K562 (cell line): ENCODE data around the gene DOK3. TPM values are rescaled to one million over a fixed set of nuclear protein-coding genes. Genes with fewer than 3 reads are reported as not detected.
A peak's percentile ranks its signal among the peaks of the same experiment; 100 is the strongest.

ENCODE experiments used
- BRF2 ChIP-seq: IDR thresholded peaks from 3 replicates; pipeline ENCODE4 v1.6.1; 2011; ENCODE audit warnings: borderline replicate concordance, mild to moderate bottlenecking; ENCODE audit not compliant: insufficient read length, insufficient read depth
- CBX2 ChIP-seq: fragments of 200-600 bp; sonication (generic); IDR thresholded peaks from one replicate; pipeline ENCODE4 v1.6.1; 2012; ENCODE audit warnings: mild to moderate bottlenecking, low read length, inconsistent platforms; ENCODE audit not compliant: insufficient read depth, poor library complexity, severe bottlenecking
- CEBPB ChIP-seq: fragments of 450-650 bp; IDR thresholded peaks from 2 replicates; pipeline ENCODE4 v1.6.1; 2016; ENCODE audit warnings: missing genetic modification characterization, missing compliant biosample characterization
- E2F1 ChIP-seq: sonication (generic); formaldehyde crosslinking; IDR thresholded peaks from 2 replicates; pipeline ENCODE4 v1.8.1; 2023; ENCODE audit warnings: mild to moderate bottlenecking, missing genetic modification reagents, moderate library complexity
- ERF ChIP-seq: fragments of 450-650 bp; formaldehyde crosslinking; IDR thresholded peaks from 2 replicates; pipeline ENCODE4 v1.4.0; 2020; ENCODE audit warnings: mild to moderate bottlenecking, mixed read lengths
- IFI16 ChIP-seq: fragments of 250-450 bp; sonication (Bioruptor Pico); IDR thresholded peaks from 2 replicates; pipeline ENCODE4 v2.1.2; 2022; ENCODE audit warnings: mild to moderate bottlenecking, inconsistent platforms
- ILK ChIP-seq: fragments of 450-650 bp; IDR thresholded peaks from 2 replicates; pipeline ENCODE4 v1.6.1; 2016; ENCODE audit warnings: missing genetic modification characterization, low read depth, mild to moderate bottlenecking, missing compliant biosample characterization, moderate library complexity, borderline replicate concordance
- KLF16 ChIP-seq: IDR thresholded peaks from 2 replicates; pipeline ENCODE4 v1.6.1; 2016; ENCODE audit warnings: antibody characterized with exemption
- MEF2D ChIP-seq: conservative IDR thresholded peaks from 2 replicates; pipeline ENCODE4 v1.6.1; 2016; ENCODE audit warnings: low read depth, missing genetic modification characterization, missing compliant biosample characterization
- NCOR1 ChIP-seq: fragments of 450-650 bp; IDR thresholded peaks from 2 replicates; pipeline ENCODE4 v1.6.1; 2016; ENCODE audit warnings: mild to moderate bottlenecking, moderate library complexity
- NFIX ChIP-seq: fragments of 250-450 bp; sonication (Bioruptor Pico); IDR thresholded peaks from 2 replicates; pipeline ENCODE4 v1.4.0; 2020; ENCODE audit warnings: low read depth, mild to moderate bottlenecking, moderate library complexity
- PML ChIP-seq: IDR thresholded peaks from 2 replicates; pipeline ENCODE4 v1.6.1; 2012; ENCODE audit warnings: low read length, inconsistent platforms
- SNIP1 ChIP-seq: fragments of 450-650 bp; IDR thresholded peaks from 2 replicates; pipeline ENCODE4 v1.7.1; 2017; ENCODE audit warnings: low read depth, mild to moderate bottlenecking
- SRSF1 ChIP-seq: fragments of 200-400 bp; formaldehyde crosslinking; IDR thresholded peaks from 2 replicates; pipeline ENCODE4 v1.6.1; 2017; ENCODE audit warnings: mild to moderate bottlenecking, low read depth, low read length, moderate library complexity
- THAP12 ChIP-seq: fragments of 250-450 bp; sonication (Bioruptor Pico); IDR thresholded peaks from 2 replicates; pipeline ENCODE4 v1.9.0; 2021; ENCODE audit warnings: mild to moderate bottlenecking, inconsistent platforms
- ZNF133 ChIP-seq: fragments of 250-450 bp; sonication (Bioruptor Pico); IDR thresholded peaks from 2 replicates; pipeline ENCODE4 v1.4.0; 2020; ENCODE audit warnings: mild to moderate bottlenecking
- ZNF41 ChIP-seq: fragments of 250-450 bp; sonication (Bioruptor Pico); conservative IDR thresholded peaks from 2 replicates; pipeline ENCODE4 v1.4.0; 2020; ENCODE audit warnings: mild to moderate bottlenecking
- ZNF449 ChIP-seq: fragments of 250-450 bp; sonication (Bioruptor Pico); IDR thresholded peaks from 2 replicates; pipeline ENCODE4 v1.8.0; 2022; ENCODE audit warnings: moderate library complexity, mild to moderate bottlenecking, inconsistent platforms
- ZNF57 ChIP-seq: fragments of 450-650 bp; formaldehyde crosslinking; IDR thresholded peaks from 2 replicates; pipeline ENCODE4 v1.4.0; 2020; ENCODE audit warnings: mild to moderate bottlenecking, moderate library complexity
- ZZZ3 ChIP-seq: fragments of 450-650 bp; IDR thresholded peaks from 2 replicates; pipeline ENCODE4 v1.6.1; 2016; ENCODE audit warnings: antibody characterized with exemption, mild to moderate bottlenecking, moderate library complexity
- polyA plus RNA-seq, 8 experiments: library from polyadenylated mRNA; depleted of rRNA in 4 of 8; stranded (reverse) in 5 of 8; unstranded in 3 of 8; fragments of >200 nt; fragmentation: Nextera tagmentation in 2 of 8; fragmentation: Illumina TruSeq in 1 of 8; extraction: Ambion mirVana in 2 of 8; extraction: Trizol in 1 of 8; gene quantifications; 2 replicates each; pipeline versions ENCODE4 v1.2.1 to v1.2.3, GENCODE V29; 2011 to 2014; ENCODE audit warnings: inconsistent platforms in 1 of 8, missing spikeins in 1 of 8
- total RNA-seq, 7 experiments: library from RNA; depleted of rRNA in 6 of 7; stranded (reverse); fragments of >200 nt in 6 of 7; fragmentation: Illumina TruSeq in 2 of 7; extraction: Trizol in 2 of 7; gene quantifications; 2 replicates each; pipeline versions ENCODE4 v1.2.1 to v1.2.3, GENCODE V29; 2011 to 2021; ENCODE audit warnings: low replicate concordance in 1 of 7
- TF ChIP-seq, protein P1 (sequence below): fragments of 250-450 bp; sonication (Bioruptor Pico); IDR thresholded peaks from 2 replicates; pipeline ENCODE4 v1.8.0; 2022; ENCODE audit warnings: moderate library complexity, mild to moderate bottlenecking, inconsistent platforms

Gene DOK3
- total and polyA plus RNA-seq, 9 of the 15 experiments (the other 6 are each of a cell fraction or from before 2014, with no cell fraction given) = 1.3 to 23.0 (median 8.0) TPM

DNA sequence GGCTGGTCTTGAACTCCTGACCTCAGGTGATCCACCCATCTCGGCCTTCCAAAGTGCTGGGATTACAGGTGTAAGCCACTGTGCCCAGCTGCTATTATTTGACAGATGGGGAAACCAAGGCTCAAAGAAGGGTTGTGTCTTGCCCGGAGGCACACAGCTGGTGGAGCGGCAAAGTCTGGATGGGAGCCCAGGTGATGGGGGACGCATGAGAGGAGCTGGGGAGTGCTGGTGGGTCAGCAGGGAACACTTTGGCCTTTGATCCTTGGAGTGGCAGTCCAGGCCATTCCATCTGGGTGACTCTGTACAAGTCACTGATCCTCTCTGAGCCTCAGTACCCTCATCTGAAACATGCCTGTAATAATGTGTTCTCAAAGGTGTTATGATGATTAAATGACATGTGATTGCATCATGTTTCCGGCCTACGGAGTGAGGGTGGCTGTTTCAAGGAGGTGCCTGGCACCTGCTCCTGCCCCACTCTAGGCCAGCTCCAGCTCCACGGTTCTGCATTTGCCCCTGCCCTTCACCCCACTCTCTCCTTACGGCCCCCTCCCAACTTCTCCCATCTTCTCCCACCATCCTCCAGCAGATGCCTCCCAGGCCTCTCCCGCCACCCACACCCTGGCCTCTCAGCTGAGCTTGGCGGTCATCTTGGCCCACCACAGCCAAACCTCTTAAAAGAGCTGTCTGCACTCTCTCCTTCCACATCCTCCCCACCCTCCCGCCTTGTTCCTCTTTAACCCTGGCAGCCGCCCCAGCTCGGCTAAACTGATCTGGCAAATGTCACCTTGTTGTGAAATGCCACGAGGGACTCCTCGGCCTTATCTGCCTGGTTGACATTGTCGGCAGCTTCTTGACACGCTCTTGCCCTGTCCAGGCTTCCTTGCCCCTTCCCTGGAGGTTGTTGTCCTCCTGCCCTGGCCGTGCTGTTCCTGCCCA is 30.6 kb downstream of the DOK3 start (continued):
- TF ChIP-seq KLF16 (no peak), IFI16 (CRISPR knock-in tag) (no peak), NFIX (CRISPR knock-in tag) (no peak; the same call in 1 of the 2 replicates), SNIP1 (no peak), NCOR1 (peak; percentile 21; the same call in 1 of the 2 replicates), PML (no peak), ERF (CRISPR knock-in tag) (no peak), CEBPB (tag) (peak; percentile 85), MEF2D (tag) (0 out of 2 replicates have a peak, but pooled peaks have one; percentile 31), ZZZ3 (no peak), BRF2 (no peak), ZNF57 (CRISPR knock-in tag) (no peak), ILK (tag) (no peak), ZNF41 (no peak), CBX2 (no peak), SRSF1 (no peak), ZNF449 (CRISPR knock-in tag) (no peak), E2F1 (CRISPR knock-in tag) (no peak), ZNF133 (CRISPR knock-in tag) (no peak), THAP12 (CRISPR knock-in tag) (no peak)
- TF ChIP-seq, protein P1, sequence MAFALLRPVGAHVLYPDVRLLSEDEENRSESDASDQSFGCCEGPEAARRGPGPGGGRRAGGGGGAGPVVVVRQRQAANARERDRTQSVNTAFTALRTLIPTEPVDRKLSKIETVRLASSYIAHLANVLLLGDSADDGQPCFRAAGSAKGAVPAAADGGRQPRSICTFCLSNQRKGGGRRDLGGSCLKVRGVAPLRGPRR (CRISPR knock-in tag) = no peak
